HG02973 (cell line): ENCODE measurements around the gene SRF.
"Not testable (repeated sequence)": the region's sequence is repeated elsewhere in the genome, so short reads cannot be mapped to it uniquely, and the experiment has no call there.

Experiments used
- ATAC-seq: cut with Tn5 transposase; IDR thresholded peaks from one replicate; pipeline ENCODE4 v1.9.1; 2021; ENCODE audit warnings: moderate library complexity; ENCODE audit not compliant: unreplicated experiment

SRF gene

DNA sequence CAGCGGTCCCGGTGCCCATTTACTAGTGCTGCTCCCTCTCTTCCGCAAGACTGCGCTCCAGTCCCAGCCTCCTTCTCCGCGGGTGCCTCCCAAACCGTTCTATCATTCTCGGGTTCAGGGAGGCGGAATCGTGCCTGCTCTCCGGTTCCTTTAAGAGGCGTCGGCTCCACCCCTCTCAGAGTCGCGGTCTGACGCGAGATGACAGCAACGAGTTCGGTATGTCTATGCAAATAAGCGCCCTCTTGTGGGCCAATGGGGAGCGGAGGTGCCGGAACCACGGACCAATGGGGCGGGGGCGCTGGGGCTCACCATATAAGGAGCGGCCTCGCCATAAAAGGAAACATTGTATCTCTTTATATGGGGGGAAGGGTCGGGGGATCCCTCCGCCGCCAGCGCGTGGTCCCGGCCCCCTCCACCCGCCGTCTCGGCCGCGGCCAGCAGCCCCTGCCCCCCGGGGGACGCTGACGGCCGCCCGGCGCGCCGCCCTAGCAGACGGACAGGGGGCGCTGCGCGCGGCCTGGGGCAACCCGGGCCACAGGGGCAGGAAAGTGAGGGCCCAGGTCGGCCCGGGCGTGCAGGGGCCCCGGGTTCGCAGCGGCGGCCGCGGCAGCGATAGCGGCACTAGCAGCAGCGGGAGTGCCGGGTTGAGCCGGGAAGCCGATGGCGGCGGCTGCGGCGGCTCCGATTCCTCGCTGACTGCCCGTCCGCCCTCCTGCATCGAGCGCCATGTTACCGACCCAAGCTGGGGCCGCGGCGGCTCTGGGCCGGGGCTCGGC lies at the start of gene SRF:
SRF (plus strand) TSS at position 339 of the 776 bp plus-strand sequence; CDS start at position 727, 388 bp downstream.
- ATAC-seq: peak; percentile 57

DNA sequence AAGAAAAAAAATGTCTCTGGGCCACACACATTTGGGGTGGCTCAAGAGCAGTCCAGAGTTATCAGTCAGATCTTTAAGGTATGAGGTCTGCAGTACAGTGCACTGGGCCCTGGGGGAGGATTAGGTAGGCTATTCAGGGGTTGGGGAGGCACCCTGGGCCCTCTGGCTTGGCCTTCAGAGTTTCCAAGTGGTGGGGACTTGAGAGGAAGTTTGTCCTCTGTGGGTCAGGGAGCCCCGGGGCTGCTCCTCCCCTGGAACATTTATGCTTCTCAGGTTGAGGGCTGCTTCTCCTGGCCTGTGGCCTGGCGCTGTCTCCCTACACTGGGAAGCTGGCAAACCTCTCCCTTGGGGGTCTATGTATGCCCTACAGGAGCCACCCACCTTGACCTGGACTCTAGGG lies 48.9 kb upstream of the SRF start:
- no peak for ATAC-seq

DNA sequence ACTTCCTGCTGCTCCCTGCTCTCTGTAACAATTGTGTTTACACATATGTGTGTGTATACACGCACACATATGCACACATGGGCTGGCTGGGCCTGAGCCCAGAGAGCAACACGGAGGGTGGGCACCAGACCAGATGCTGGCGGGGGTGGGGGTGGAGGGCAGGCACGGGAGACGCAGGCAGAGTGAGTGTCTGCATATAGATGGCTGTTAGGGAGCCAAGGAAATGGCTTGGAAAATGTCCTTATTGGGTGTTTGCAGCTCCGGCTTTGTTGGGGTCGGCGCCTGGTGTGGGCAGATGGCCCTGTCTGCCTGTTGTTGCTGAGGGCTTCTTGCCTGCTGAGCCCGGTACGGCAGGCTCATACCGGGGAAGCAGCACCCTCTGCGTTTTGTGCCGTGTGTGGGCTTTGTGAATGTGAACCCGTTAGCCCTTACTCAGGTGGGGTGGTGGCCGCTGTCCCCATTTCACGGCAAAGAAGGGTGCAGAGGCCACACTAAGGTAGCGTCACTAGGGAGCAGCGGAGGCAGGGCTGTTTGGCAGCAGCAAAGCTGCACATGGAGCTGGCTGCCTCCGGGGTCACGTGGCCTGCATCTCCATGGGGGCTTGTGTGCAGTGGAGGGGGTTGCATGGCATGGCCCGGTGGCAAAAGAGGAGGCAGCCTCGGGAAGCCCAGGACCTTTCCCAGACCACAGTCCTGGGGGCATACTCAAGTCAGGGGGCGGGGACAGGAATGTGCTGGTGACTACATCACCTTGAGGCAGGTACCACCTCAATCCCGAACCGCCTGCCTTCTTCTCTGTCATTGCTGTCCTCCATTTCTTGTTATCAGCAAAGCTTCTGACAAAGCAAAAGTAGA lies 47.4 kb upstream of the SRF start:
- no peak for ATAC-seq

DNA sequence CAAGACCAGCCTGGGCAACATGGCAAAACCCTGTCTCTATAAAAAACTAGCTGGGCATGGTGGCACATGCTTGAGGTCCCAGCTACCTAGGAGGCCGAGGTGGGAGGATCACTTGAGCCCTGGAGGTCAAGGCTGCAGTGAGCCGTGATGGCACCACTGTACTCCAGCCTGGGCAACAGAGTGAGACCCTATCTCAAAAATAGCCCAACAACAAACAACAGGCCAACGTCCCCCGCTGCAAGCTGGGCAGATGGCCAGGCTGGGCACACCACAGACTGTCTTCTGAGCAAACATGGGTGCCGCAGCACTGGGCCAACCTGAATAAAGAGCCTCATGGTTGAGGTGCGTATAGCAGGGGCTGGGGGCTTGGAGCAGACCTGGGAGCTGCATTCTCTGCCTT lies 46.6 kb upstream of the SRF start:
- no peak for ATAC-seq

DNA sequence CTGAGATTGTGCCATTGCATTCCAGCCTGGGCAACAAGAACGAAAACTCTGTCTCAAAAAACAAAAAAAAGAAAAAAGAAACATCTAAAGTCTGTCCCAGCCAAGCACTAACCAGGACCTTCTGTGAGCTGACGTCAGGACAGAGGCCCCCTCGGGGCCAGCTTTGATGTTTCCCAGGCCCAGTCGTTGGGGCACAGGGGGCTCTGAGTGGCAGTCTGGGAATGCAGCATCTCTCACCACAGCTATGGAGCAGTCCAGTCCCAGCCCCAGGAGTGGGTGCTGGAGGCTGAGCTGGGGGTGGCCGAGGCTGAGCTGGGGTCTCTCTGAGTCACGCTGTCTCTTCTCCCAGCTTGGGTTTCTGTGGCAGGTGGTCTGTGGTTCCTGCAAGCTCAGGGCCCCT lies 46.0 kb upstream of the SRF start:
- no peak for ATAC-seq

DNA sequence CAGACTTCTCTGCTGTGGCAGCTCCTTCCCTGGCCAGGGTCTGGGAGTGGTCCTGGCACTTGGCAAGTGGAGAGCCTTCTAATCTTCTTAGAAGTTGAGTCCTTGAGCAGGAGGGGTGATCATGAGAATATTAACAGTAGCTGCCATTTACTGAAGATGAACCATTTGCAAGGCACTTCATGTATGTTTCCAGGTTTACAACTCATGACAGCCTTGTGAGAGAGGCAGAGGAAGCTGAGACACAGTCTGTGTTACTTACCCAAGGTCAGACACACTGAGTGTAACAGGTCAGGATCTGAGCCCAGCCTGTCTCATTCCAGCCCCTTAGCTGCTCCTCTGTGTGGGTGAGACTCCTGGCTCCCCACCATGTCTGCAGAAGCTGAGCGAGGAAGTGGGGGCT lies 45.5 kb upstream of the SRF start:
- no peak for ATAC-seq

DNA sequence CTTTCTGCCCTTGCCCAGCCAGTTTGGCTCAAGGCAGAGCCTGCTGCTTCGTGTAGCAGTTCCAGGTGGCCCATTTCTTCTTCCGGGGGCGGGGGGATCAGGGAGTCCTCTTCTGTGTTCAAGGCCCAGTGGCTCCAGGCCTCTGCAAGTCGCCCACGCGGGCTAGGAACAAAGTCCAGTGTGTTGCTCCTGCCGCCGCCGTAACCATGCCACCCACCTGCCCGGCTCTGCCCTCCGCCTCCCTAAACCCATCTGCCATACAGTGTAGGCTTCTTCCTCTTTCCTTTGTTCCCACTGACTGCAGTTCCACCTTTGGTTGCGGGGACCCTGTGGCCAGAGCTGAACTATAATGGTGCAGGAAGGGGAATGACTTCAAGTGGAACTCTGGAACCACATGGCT lies 43.9 kb upstream of the SRF start:
- ATAC-seq: no peak

DNA sequence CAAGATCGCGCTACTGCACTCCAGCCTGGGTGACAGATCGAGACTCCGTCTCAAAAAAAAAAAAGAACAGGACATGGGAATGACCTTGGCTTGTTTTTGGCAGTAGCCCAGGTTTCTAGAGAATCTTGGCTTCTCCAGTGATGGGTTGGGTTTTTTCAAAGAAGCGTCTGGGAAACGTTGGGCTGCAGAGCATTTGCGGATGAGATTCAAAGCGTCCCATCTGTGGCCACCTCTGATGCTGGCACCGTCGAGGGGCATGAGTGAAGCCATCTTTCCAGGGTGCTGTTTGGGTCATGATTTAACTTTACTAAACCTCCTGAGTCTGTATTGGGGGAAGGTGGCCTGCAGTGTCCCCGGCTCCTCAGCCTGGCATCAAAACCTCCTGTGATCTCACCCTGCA lies 43.2 kb upstream of the SRF start:
- no peak for ATAC-seq

DNA sequence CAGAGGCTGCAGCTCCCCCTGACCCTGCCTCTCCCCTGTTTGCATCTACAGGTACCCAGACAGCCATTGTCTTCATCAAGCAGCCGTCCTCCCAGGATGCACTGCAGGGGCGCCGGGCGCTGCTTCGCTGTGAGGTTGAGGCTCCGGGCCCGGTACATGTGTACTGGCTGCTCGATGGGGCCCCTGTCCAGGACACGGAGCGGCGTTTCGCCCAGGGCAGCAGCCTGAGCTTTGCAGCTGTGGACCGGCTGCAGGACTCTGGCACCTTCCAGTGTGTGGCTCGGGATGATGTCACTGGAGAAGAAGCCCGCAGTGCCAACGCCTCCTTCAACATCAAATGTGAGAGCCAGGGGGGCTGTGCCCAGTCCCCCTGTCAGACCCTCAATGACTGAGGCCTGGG lies 42.1 kb upstream of the SRF start:
- no peak for ATAC-seq

DNA sequence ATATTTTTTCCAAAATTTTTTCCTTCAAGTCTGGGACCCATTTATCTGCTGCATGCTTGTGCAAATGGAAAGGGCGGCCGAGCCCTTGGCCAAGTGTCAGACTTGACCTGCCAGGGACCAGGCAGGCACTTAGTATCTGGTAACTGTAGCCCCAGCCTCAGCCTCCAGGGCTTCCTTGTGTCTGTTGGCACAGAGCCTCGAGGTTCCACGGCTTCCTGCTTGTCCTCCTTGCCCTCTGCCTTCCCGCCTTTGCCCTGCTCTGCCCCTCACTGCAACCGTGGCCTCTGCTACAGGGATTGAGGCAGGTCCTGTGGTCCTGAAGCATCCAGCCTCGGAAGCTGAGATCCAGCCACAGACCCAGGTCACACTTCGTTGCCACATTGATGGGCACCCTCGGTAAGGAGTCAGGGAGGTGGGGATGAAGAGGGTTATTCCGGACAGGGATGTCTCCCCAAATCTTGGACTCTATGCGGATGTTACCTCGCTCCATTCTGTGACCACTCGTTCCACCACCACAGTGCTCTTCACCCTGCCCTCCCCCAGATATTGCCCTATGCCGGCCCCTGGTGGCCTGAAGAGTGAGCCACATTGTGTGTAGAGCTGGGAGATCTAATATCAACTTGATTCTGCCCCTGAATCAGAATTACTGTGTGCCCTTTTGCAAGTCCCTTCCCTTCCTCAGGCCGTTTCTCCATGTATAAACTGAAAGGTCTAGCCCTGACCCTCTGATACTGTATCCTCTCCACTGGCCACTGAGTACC lies 41.5 kb upstream of the SRF start:
- ATAC-seq: no peak

DNA sequence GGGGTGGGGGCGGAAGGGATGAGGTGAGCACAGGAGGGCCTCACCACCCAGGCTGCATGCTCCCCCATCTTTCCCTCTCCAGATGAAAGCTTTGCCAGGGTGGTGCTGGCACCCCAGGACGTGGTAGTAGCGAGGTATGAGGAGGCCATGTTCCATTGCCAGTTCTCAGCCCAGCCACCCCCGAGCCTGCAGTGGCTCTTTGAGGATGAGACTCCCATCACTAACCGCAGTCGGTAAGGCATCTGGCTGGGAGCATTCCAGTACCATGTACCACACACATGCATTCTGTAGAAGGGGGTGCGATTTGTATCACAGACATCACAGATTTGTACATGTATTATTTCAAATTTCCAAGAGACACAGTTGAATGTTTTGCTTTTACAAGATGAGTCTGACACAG lies 40.6 kb upstream of the SRF start:
- ATAC-seq: no peak

DNA sequence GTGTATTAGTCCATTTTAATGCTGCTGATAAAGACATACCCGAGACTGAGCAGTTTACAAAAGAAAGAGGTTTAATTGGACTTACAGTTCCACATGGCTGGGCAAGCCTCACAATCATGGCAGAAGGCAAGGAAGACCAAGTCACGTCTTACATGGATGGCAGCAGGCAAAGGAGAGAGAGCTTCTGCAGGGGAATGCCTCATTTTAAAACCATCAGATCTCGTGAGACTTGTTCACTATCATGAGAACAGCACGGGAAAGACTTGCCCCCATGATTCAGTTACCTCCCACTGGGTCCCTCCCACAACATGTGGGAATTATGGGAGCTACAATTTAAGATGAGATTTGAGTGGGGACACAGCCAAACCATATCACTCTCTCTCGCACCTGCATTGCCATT lies 39.7 kb upstream of the SRF start:
- not testable (repeated sequence) for ATAC-seq

DNA sequence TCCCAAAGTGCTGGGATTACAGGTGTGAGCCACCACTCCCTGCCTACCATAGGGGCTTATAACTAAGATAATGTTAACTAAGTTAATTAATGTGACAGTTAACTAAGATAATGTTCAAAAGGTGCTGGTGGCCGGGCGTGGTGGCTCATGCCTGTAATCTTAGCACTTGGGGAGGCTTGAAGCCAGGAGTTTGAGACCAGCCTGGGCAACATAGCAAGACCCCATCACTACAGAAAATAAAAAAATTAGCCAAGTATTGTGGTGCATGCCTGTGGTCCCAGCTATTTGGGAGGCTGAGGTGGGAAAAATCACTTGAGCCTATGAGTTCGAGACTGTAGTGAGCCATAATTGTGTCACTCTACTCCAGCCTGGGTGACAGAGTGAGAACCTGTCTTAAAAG lies 32.8 kb upstream of the SRF start:
- no peak for ATAC-seq

DNA sequence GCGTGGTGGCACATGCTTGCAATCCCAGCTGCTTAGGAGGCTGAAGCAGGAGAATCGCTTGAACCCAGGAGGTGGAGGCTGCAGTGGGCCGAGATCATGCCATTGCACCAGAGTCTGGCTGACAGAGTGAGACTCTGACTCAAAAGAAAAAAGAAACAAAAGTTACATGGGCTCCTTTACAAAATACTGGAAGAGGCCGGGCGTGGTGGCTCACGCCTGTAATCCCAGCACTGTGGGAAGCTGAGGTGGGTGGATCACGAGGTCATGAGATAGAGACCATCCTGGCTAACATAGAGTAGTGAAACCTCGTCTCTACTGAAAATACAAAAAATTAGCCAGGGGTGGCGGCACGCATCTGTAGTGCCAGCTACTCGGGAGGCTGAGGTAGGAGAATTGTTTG lies 31.1 kb upstream of the SRF start:
- not testable (repeated sequence) for ATAC-seq

DNA sequence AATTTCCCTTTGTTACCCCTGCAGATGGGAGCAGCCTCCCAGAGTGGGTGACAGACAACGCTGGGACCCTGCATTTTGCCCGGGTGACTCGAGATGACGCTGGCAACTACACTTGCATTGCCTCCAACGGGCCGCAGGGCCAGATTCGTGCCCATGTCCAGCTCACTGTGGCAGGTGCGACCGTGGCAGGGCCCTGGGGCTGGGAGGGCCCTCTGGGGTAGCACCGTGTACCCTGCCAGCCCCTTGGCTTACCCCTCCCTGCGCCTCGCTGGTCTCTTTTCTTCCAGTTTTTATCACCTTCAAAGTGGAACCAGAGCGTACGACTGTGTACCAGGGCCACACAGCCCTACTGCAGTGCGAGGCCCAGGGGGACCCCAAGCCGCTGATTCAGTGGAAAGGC lies 29.4 kb upstream of the SRF start:
- ATAC-seq: no peak

DNA sequence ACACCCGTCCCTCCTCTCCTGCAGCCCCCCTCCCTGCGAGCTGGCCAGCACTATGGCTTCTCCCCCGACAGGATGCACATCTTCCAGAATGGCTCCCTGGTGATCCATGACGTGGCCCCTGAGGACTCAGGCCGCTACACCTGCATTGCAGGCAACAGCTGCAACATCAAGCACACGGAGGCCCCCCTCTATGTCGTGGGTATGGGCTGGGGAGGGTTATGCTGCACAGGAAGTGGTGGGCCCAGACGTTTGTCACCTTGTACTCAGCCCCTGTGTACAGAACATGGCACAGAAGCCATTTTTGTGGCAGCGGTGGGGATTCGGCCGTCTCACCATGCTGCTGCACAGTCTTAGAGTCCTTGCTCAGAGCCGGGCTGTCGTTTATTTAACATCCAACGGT lies 29.0 kb upstream of the SRF start:
- no peak for ATAC-seq

DNA sequence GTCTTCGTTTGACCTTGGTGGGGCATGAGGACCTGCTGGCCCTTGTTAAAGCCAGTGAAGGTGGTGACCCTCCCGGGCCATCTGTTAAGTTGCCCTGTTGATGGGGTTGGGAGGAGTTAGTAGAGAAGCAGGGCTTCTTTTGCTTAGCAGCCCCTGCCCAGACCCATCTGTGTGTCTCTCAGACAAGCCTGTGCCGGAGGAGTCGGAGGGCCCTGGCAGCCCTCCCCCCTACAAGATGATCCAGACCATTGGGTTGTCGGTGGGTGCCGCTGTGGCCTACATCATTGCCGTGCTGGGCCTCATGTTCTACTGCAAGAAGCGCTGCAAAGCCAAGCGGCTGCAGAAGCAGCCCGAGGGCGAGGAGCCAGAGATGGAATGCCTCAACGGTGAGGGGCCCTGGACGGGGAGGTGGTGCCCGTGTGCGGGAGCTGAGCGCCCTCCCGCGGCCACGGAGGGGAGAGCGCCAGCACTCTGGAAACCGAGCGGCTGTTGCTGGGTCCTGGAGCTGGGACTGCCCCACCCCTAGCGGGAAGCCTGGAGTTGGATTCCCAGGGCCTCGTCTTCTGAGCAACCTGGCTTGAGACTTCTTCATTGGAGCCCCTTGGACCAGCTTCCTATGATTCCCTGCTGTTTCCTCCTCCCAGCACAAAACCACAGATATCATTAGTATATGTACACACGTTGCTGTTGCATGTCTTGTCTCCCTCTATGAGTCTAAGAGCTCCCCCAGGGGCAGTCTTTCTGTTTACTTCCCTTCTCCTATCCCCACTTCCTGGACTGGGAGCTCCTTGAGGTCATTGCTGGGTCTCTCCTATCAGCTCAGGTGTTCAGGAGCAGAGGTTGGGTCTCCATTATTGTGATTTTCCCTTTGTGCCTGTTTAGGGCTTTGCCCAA lies 27.6 kb upstream of the SRF start:
- no peak for ATAC-seq

DNA sequence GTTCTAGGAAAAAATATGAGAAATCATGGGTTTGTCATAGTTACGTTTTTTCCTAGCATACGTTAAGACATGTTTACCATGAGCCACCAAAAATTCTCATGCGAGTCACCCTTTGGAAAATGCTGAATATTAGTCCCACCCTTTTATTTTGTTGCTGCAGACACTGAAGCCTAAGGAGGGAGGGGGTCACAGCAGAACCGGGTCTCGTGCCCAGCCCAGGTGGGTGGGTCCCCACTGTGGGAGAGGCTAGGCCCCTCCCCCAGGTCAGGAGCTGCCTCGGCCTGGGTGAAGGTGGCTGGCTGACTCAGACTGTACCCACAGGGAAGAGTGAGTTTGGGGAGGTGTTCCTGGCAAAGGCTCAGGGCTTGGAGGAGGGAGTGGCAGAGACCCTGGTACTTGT lies 26.2 kb upstream of the SRF start:
- no peak for ATAC-seq

DNA sequence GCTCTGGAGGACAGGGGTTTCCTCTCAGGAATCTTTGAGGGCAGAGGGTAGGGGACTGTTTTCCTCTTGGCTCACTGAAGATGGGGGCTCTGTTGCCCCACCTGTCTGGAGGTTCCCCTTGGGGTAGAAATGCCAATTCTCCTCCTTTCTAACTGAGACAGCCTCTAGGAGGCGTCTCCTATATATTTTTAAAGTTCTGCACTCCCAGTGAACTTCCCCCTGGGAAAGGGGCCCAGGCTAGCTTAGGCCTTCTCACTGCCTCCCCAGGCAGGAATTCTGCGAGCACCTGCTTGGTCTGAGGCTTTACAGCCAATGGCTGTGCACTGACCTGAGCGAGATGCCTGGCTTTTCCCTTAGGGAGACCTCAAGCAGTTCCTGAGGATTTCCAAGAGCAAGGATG lies 24.8 kb upstream of the SRF start:
- ATAC-seq: no peak
